HG03378 (cell line): Measurements from ENCODE around the gene C1orf52.

Experiments
- ATAC-seq: cut with Tn5 transposase; IDR thresholded peaks from one replicate; pipeline ENCODE4 v1.9.1; 2021; ENCODE audit warnings: mild to moderate bottlenecking, moderate library complexity; ENCODE audit not compliant: unreplicated experiment

The C1orf52 gene

GRCh38 chr1:85237613-85238012 lies 21.8 kb downstream of the C1orf52 start:
- ATAC-seq, result no peak

- ATAC-seq, result no peak
Observed at GRCh38 chr1:85230305-85230977, 29.0 kb downstream of the C1orf52 start.

- no peak for ATAC-seq
Observed at GRCh38 chr1:85229574-85230097, 29.8 kb downstream of the C1orf52 start.

- ATAC-seq, result no peak
Observed at GRCh38 chr1:85228972-85229371, 30.5 kb downstream of the C1orf52 start.

GRCh38 chr1:85225624-85226380 lies 33.7 kb downstream of the C1orf52 start:
- ATAC-seq, result no peak

GRCh38 chr1:85224734-85225623 lies 34.5 kb downstream of the C1orf52 start:
- no peak for ATAC-seq

GRCh38 chr1:85224295-85224694 lies 35.2 kb downstream of the C1orf52 start:
- no peak for ATAC-seq

- no peak for ATAC-seq
Observed at GRCh38 chr1:85223334-85223733, 36.1 kb downstream of the C1orf52 start.

- no peak for ATAC-seq
Observed at GRCh38 chr1:85220756-85221201, 38.7 kb downstream of the C1orf52 start.

- ATAC-seq, result no peak
Observed at GRCh38 chr1:85219853-85220610, 39.4 kb downstream of the C1orf52 start.

- no peak for ATAC-seq
Observed at GRCh38 chr1:85216697-85217096, 42.8 kb downstream of the C1orf52 start.

GRCh38 chr1:85214654-85215053 lies 44.8 kb downstream of the C1orf52 start:
- no peak for ATAC-seq

GRCh38 chr1:85208488-85208887 lies 51.0 kb downstream of the C1orf52 start:
- ATAC-seq, result no peak

GRCh38 chr1:85203573-85204171 lies 55.8 kb downstream of the C1orf52 start:
- no peak for ATAC-seq

GRCh38 chr1:85202864-85203255 lies 56.6 kb downstream of the C1orf52 start:
- ATAC-seq, result no peak

- no peak for ATAC-seq
Observed at GRCh38 chr1:85202092-85202863, 57.2 kb downstream of the C1orf52 start.

GRCh38 chr1:85201340-85202091 lies 57.9 kb downstream of the C1orf52 start:
- ATAC-seq, result peak; percentile 33
